A549 (cell line): ENCODE data around the gene GNG10. TPM values are rescaled to one million over a fixed set of nuclear protein-coding genes. Genes with fewer than 3 reads are reported as not detected.

Experiments used
- ATAC-seq, 2 experiments: fragments of 200-7000 bp in 1 of 2; fragments of >200 bp in 1 of 2; cut with Nextera tagmentation in 1 of 2; cut with Tn5 transposase in 1 of 2; 3 replicates each; pipeline versions ENCODE4 v1.8.0 to v1.9.1; 2018 to 2020; ENCODE audit warnings: mild to moderate bottlenecking in 1 of 2, moderate library complexity in 1 of 2
- CTCF ChIA-PET: fragments of 300-600 bp; sonication (Branson Sonifier 250); formaldehyde crosslinking; extraction: SDS; loops from one replicate; lab custom pipeline; 2021; ENCODE audit warnings: antibody characterized with exemption, inconsistent platforms; lab: Yijun Ruan, JAX
- POLR2A ChIA-PET: fragments of 350-600 bp; formaldehyde crosslinking; extraction: SDS; loops from one replicate; lab custom pipeline; 2021; ENCODE audit warnings: antibody characterized with exemption, inconsistent platforms; lab: Yijun Ruan, JAX
- DNase-seq, 2 experiments: peaks; one replicate each; pipeline versions ENCODE4 v3.0.0 to v3.0.0-alpha.2; 2011 to 2016; ENCODE audit warnings: low read depth in 1 of 2, low spot score in 1 of 2
- FAIRE-seq: peaks from 2 replicates; lab custom pipeline; 2011; peaks lifted over from hg19 to GRCh38; lab: Jason Lieb, UNC
- H3K27ac ChIP-seq, 2 experiments: fragments of >200 bp; sonication (Bioruptor Twin); formaldehyde crosslinking; 3 replicates each; pipeline ENCODE4 v1.5.1; 2016 to 2017
- H3K4me1 ChIP-seq: fragments of >200 bp; sonication (Bioruptor Twin); formaldehyde crosslinking; 3 replicates; pipeline ENCODE4 v1.6.1; 2016
- H3K4me2 ChIP-seq: fragments of >200 bp; sonication (Bioruptor Twin); formaldehyde crosslinking; 3 replicates; pipeline ENCODE4 v1.6.1; 2016
- H3K4me3 ChIP-seq: fragments of >200 bp; sonication (Bioruptor Twin); formaldehyde crosslinking; 3 replicates; pipeline ENCODE4 v1.5.1; 2016
- H3K9me3 ChIP-seq: fragments of >200 bp; sonication (Bioruptor Twin); formaldehyde crosslinking; 3 replicates; pipeline ENCODE4 v1.6.1; 2016
- BCL3 ChIP-seq: fragments of >200 bp; sonication (Bioruptor Twin); formaldehyde crosslinking; IDR thresholded peaks from 3 replicates; pipeline ENCODE4 v1.6.1; 2016
- CBX2 ChIP-seq: fragments of 200-600 bp; sonication (generic); IDR thresholded peaks from 2 replicates; pipeline ENCODE4 v1.6.1; 2016; ENCODE audit warnings: low read depth, mild to moderate bottlenecking, borderline replicate concordance
- CBX8 ChIP-seq: fragments of 200-600 bp; sonication (generic); IDR thresholded peaks from 2 replicates; pipeline ENCODE4 v1.6.1; 2016
- CHD2 ChIP-seq: fragments of 150-350 bp; IDR thresholded peaks from 2 replicates; pipeline ENCODE4 v1.6.1; 2014; ENCODE audit warnings: low read length; ENCODE audit not compliant: partially characterized antibody
- CHD4 ChIP-seq: fragments of 200-600 bp; sonication (generic); IDR thresholded peaks from 2 replicates; pipeline ENCODE4 v1.6.1; 2016; ENCODE audit warnings: antibody characterized with exemption, mild to moderate bottlenecking, borderline replicate concordance
- E2F6 ChIP-seq: IDR thresholded peaks from 2 replicates; pipeline ENCODE4 v1.6.1; 2012; ENCODE audit warnings: low read depth, borderline replicate concordance
- ELK1 ChIP-seq: fragments of 150-350 bp; IDR thresholded peaks from 2 replicates; pipeline ENCODE4 v1.6.1; 2014; ENCODE audit warnings: low read depth, mild to moderate bottlenecking, low read length
- EP300 ChIP-seq, 2 experiments: fragments of >200 bp; sonication (Bioruptor Twin); formaldehyde crosslinking; IDR thresholded peaks; 2 replicates in 1 of 2; 3 replicates in 1 of 2; pipeline ENCODE4 v1.6.1; 2016 to 2017
- ESRRA ChIP-seq: fragments of 150-350 bp; IDR thresholded peaks from 2 replicates; pipeline ENCODE4 v1.6.1; 2014; ENCODE audit warnings: mild to moderate bottlenecking, low read length, borderline replicate concordance
- FOXS1 ChIP-seq: fragments of 250-450 bp; sonication (Bioruptor Pico); IDR thresholded peaks from 2 replicates; pipeline ENCODE4 v1.5.0; 2020; ENCODE audit warnings: mild to moderate bottlenecking, moderate library complexity
- GATA3 ChIP-seq: IDR thresholded peaks from 2 replicates; pipeline ENCODE4 v1.6.1; 2012; ENCODE audit warnings: borderline replicate concordance
- HMGXB4 ChIP-seq: fragments of 250-450 bp; sonication (Bioruptor Pico); IDR thresholded peaks from 2 replicates; pipeline ENCODE4 v1.5.0; 2021; ENCODE audit warnings: mild to moderate bottlenecking, moderate library complexity, borderline replicate concordance
- HOXA7 ChIP-seq: fragments of 250-450 bp; sonication (Bioruptor Pico); IDR thresholded peaks from 2 replicates; pipeline ENCODE4 v1.5.0; 2020; ENCODE audit warnings: mild to moderate bottlenecking, moderate library complexity
- HOXB5 ChIP-seq: fragments of 250-450 bp; sonication (Bioruptor Pico); IDR thresholded peaks from 2 replicates; pipeline ENCODE4 v1.5.0; 2020; ENCODE audit warnings: mild to moderate bottlenecking, moderate library complexity
- JUN ChIP-seq, 2 experiments: fragments of >200 bp; sonication (Bioruptor Twin); formaldehyde crosslinking; IDR thresholded peaks; 2 replicates in 1 of 2; 3 replicates in 1 of 2; pipeline ENCODE4 v1.6.1; 2016 to 2017
- NFE2L2 ChIP-seq: fragments of 150-350 bp; conservative IDR thresholded peaks from 2 replicates; pipeline ENCODE4 v1.6.1; 2014; ENCODE audit warnings: low read length
- PBX3 ChIP-seq: IDR thresholded peaks from 2 replicates; pipeline ENCODE4 v1.6.1; 2012
- RAD21 ChIP-seq, 2 experiments: fragments of >200 bp in 1 of 2; sonication (Bioruptor Twin) in 1 of 2; formaldehyde crosslinking in 1 of 2; IDR thresholded peaks in 1 of 2; conservative IDR thresholded peaks in 1 of 2; 2 replicates in 1 of 2; 3 replicates in 1 of 2; pipeline ENCODE4 v1.6.1; 2012 to 2018; ENCODE audit warnings: inconsistent platforms in 1 of 2
- SREBF2 ChIP-seq: fragments of 450-650 bp; IDR thresholded peaks from 2 replicates; pipeline ENCODE4 v1.6.1; 2014; ENCODE audit warnings: mild to moderate bottlenecking, moderate library complexity
- TP53 ChIP-seq: fragments of 250-450 bp; sonication (Bioruptor Pico); IDR thresholded peaks from 2 replicates; pipeline ENCODE4 v1.5.0; 2021; ENCODE audit warnings: mild to moderate bottlenecking, moderate library complexity
- ZC3H11A ChIP-seq: fragments of 450-650 bp; IDR thresholded peaks from 2 replicates; pipeline ENCODE4 v1.6.1; 2014; ENCODE audit warnings: antibody characterized with exemption, mild to moderate bottlenecking
- ZFP36 ChIP-seq: fragments of 450-650 bp; IDR thresholded peaks from 2 replicates; pipeline ENCODE4 v1.6.1; 2014; ENCODE audit warnings: borderline replicate concordance; ENCODE audit not compliant: partially characterized antibody
- ZNF302 ChIP-seq: fragments of 250-450 bp; sonication (Bioruptor Pico); IDR thresholded peaks from 2 replicates; pipeline ENCODE4 v1.9.0; 2021; ENCODE audit warnings: inconsistent platforms, mild to moderate bottlenecking, moderate library complexity
- WGBS: methylation state at CpG from one replicate; pipeline ENCODE4 v1.1.6; 2017; ENCODE audit errors: missing lambda C conversion rate; 5-methylcytosine and 5-hydroxymethylcytosine counted together
- polyA plus RNA-seq, 4 experiments: library from polyadenylated mRNA; depleted of rRNA in 3 of 4; stranded (reverse); fragments of >200 nt; fragmentation: RNase III in 1 of 4; extraction: RNeasy Plus Mini Kit Qiagen cat#74134 plus additional on column Dnase treatment in 1 of 4; gene quantifications; 2 replicates in 3 of 4; 3 replicates in 1 of 4; pipeline ENCODE4 v1.2.3, GENCODE V29; 2011 to 2017

The GNG10 gene
- polyA plus RNA-seq, 2 of the 4 experiments (the other 2 are of a cell fraction) = 70.8 to 102 TPM

- no peaks in the 10 kb centered on the region for H3K9me3 ChIP-seq
- ATAC-seq = no peak
- no peaks in the 10 kb centered on the region for H3K4me1 ChIP-seq
- no peak for TF ChIP-seq FOXS1 (CRISPR knock-in tag)
- TF ChIP-seq EP300 (IDR thresholded peaks at IDR 0.05) = no peak
- no peak for TF ChIP-seq ELK1
- TF ChIP-seq CBX8 = no peak
- no peak for TF ChIP-seq CHD4
- TF ChIP-seq ZC3H11A = no peak
- no peak for TF ChIP-seq GATA3
- TF ChIP-seq HOXA7 = no peak
- no peak for TF ChIP-seq HMGXB4 (CRISPR knock-in tag)
- TF ChIP-seq CBX2 = no peak
- no peak for TF ChIP-seq TP53 (CRISPR knock-in tag)
- no peak for TF ChIP-seq BCL3
- no peak for TF ChIP-seq HOXB5
- TF ChIP-seq, all 56 proteins: peak for 0
- DNase-seq (no peak), FAIRE-seq (no peak)
- CTCF ChIA-PET = no interaction called here
- no peak overlapping the region for H3K4me2 ChIP-seq
- H3K4me3 ChIP-seq = no peak overlapping the region
- POLR2A ChIA-PET = no interaction called here
- H3K27ac ChIP-seq = no peak overlapping the region
- 93% methylated on average over 3 of the region's 3 CpGs for WGBS
These were observed 50.1 kb downstream of the GNG10 start for GRCh38 chr9:111711548-111711947.

GRCh38 chr9:111712369-111712768 is 51.0 kb downstream of the GNG10 start:
- WGBS = 91% methylated on average over 3 of the region's 3 CpGs
- no peak for ATAC-seq
- POLR2A ChIA-PET = no interaction called here

More at GRCh38 chr9:111712369-111712768, 51.0 kb downstream of the GNG10 start:
- CTCF ChIA-PET = interaction anchor here (0.7 kb wide), 1 partner anchor 10 kb away, joined by 3 read pairs; no protein-coding TSS in a partner anchor
- H3K4me2 ChIP-seq = no peak overlapping the region
- FAIRE-seq = no peak
- H3K9me3 ChIP-seq = no peaks in the 10 kb centered on the region
- TF ChIP-seq ESRRA (no peak), ZFP36 (no peak), RAD21 (conservative IDR thresholded peaks at IDR 0.05 in 1 of 2, IDR thresholded peaks at IDR 0.05 in 1 of 2) (no peak), JUN (IDR thresholded peaks at IDR 0.05) (no peak), CHD4 (no peak), TP53 (CRISPR knock-in tag) (no peak), ZNF302 (CRISPR knock-in tag) (no peak), SREBF2 (no peak), CHD2 (no peak), E2F6 (no peak), PBX3 (no peak), NFE2L2 (no peak)
- TF ChIP-seq, all 56 proteins: peak for 0
- H3K4me3 ChIP-seq = no peak overlapping the region
- H3K27ac ChIP-seq = no peak overlapping the region
- no peaks in the 10 kb centered on the region for H3K4me1 ChIP-seq
- DNase-seq = no peak
